ENCODE results near the gene RFX5.

DNA sequence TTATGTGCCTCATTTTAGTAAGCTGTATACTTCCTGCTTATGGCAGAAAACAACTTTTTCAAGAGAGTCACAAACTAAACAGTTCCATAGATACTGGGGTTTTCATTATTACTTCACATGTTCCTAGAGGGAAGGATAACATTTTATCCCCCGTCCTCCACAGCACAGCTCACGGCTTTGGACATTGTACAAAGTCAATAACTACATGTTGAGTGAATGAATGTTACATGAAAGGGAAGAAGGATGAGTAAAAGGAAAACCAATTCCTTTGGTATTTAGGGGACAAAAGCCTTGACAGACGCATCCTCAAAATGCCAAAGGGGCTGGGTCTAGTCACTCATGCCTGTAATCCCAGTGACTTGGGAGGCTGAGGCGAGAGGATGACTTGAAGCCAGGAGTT lies 34.6 kb downstream of the RFX5 start:
- no peak for TF ChIP-seq SUZ12 (IDR thresholded peaks at IDR 0.05; ENCODE audit: extremely low read depth, insufficient read depth, insufficient read length)
- no peak for TF ChIP-seq ZNF274 (IDR thresholded peaks at IDR 0.05; ENCODE audit: low read depth, low read length)
